GM21529 (cell line): ENCODE data around the gene DNAH1.

Source experiments
- ATAC-seq: cut with Tn5 transposase; IDR thresholded peaks from one replicate; pipeline ENCODE4 v1.9.1; 2021; ENCODE audit not compliant: unreplicated experiment

Gene DNAH1

GRCh38 chr3:52443791-52444687 lies 127.9 kb downstream of the DNAH1 start:
- ATAC-seq: no peak

GRCh38 chr3:52444860-52445793 lies 129.0 kb downstream of the DNAH1 start, which contains the start of gene SEMA3G:
SEMA3G (minus strand) TSS chr3:52445103; CDS start chr3:52445027, 76 bp downstream.
- peak; percentile 82 for ATAC-seq

GRCh38 chr3:52446042-52446441 lies 129.9 kb downstream of the DNAH1 start:
- ATAC-seq: no peak

GRCh38 chr3:52446631-52447511 lies 130.8 kb downstream of the DNAH1 start:
- no peak for ATAC-seq

GRCh38 chr3:52447512-52448355 lies 131.6 kb downstream of the DNAH1 start:
- ATAC-seq: no peak
